Left ventricle myocardium superior (tissue), 1 donor: Measurements from ENCODE around the gene XRCC1. TPM values are rescaled to one million over a fixed set of nuclear protein-coding genes. Genes with fewer than 3 reads are reported as not detected.
A peak's percentile ranks its signal among the peaks of the same experiment; 100 is the strongest.
"Not testable (repeated sequence)": the region's sequence is repeated elsewhere in the genome, so short reads cannot be mapped to it uniquely, and the experiment has no call there.

ENCODE experiments used
- ATAC-seq: fragments of 200-7000 bp; cut with Tn5 transposase; one replicate; pipeline ENCODE4 v1.9.1; 2020; ENCODE audit warnings: mild to moderate bottlenecking, moderate library complexity
- DNase-seq: peaks from one replicate; pipeline ENCODE4 v3.0.0-alpha.2; 2020
- intact Hi-C: fragments of 100-400 bp; cut with micrococcal nuclease; formaldehyde crosslinking; loops from one replicate; pipeline ENCODE4 v1.11.0; 2022
- total RNA-seq: library from RNA; stranded (reverse); fragmentation: NEBNext Ultra II Directional; extraction: Animal tissue kit (Norgen Biotek cat#: 25700); gene quantifications from one replicate; pipeline ENCODE4 v1.2.1, GENCODE V29; 2021
- donor health status: DM: no; HTN: yes; CAD: no; lungs with severe emphysema.

The XRCC1 gene
- total RNA-seq, 1 donor from 2014 or later = 15.7 TPM

GRCh38 chr19:43605875-43606568 lies 30.7 kb upstream of the XRCC1 start:
- intact Hi-C loops = no loop called here
- no peak for DNase-seq
- ATAC-seq = no peak

- DNase-seq, intact Hi-C loops, ATAC-seq: not testable (repeated sequence)
Observed at GRCh38 chr19:43600326-43600725, 25.0 kb upstream of the XRCC1 start.

GRCh38 chr19:43599635-43600295 lies 24.4 kb upstream of the XRCC1 start:
- no peak for DNase-seq
- no peak for ATAC-seq
- intact Hi-C loops = no loop called here

GRCh38 chr19:43598445-43599240 lies 23.3 kb upstream of the XRCC1 start:
- DNase-seq (no peak), ATAC-seq (no peak)
- intact Hi-C loops = no loop called here

- DNase-seq (no peak), ATAC-seq (no peak)
- intact Hi-C loops = no loop called here
Observed at GRCh38 chr19:43597876-43598275, 22.5 kb upstream of the XRCC1 start.

- intact Hi-C loops = no loop called here
- DNase-seq = no peak
- no peak for ATAC-seq
Observed at GRCh38 chr19:43596842-43597461, 21.6 kb upstream of the XRCC1 start.

GRCh38 chr19:43595999-43596841 lies 20.9 kb upstream of the XRCC1 start, which contains the start of the genes IRGQ and ZNF576:
TSS of gene IRGQ (minus strand) at chr19:43596134. CDS start at chr19:43595338, 796 bp downstream.
TSS of gene ZNF576 (plus strand) at chr19:43596595. CDS start at chr19:43597109, 514 bp downstream.
- DNase-seq = peak; percentile 100
- intact Hi-C loops = no loop called here
- ATAC-seq = peak; percentile 95

GRCh38 chr19:43595605-43595998 lies 20.3 kb upstream of the XRCC1 start:
- no peak for DNase-seq
- intact Hi-C loops = no loop called here
- peak; percentile 20 for ATAC-seq

- DNase-seq (peak; percentile 57), ATAC-seq (peak; percentile 2)
- intact Hi-C loops = no loop called here
Observed at GRCh38 chr19:43594710-43595604, 19.6 kb upstream of the XRCC1 start.

GRCh38 chr19:43594081-43594697 lies 18.9 kb upstream of the XRCC1 start:
- DNase-seq (no peak), ATAC-seq (no peak)
- intact Hi-C loops = no loop called here

GRCh38 chr19:43592800-43593350 lies 17.5 kb upstream of the XRCC1 start:
- intact Hi-C loops = no loop called here

GRCh38 chr19:43591904-43592772 lies 16.8 kb upstream of the XRCC1 start:
- no peak for ATAC-seq
- no peak for DNase-seq
- intact Hi-C loops = no loop called here

More at GRCh38 chr19:43592800-43593350, 17.5 kb upstream of the XRCC1 start:
- ATAC-seq (no peak), DNase-seq (no peak)

GRCh38 chr19:43589678-43590077 lies 14.4 kb upstream of the XRCC1 start:
- intact Hi-C loops = no loop called here
- no peak for ATAC-seq
- DNase-seq = no peak

GRCh38 chr19:43589277-43589676 lies 13.9 kb upstream of the XRCC1 start:
- ATAC-seq (no peak), DNase-seq (no peak)
- intact Hi-C loops = no loop called here

GRCh38 chr19:43587029-43587428 lies 11.7 kb upstream of the XRCC1 start:
- ATAC-seq, intact Hi-C loops, DNase-seq: not testable (repeated sequence)

GRCh38 chr19:43586346-43586745 lies 11.0 kb upstream of the XRCC1 start:
- no peak for DNase-seq
- no peak for ATAC-seq
- intact Hi-C loops = no loop called here
